RWPE1 (cell line): Measurements from ENCODE around the gene SSH3.

Experiments used
- CTCF ChIA-PET: fragments of 350-600 bp; sonication (Branson Sonifier 250); formaldehyde crosslinking; extraction: SDS; loops from one replicate; lab custom pipeline; 2021; lab: Yijun Ruan, JAX
- POLR2A ChIA-PET: fragments of 400-600 bp; formaldehyde crosslinking; extraction: SDS; loops from one replicate; lab custom pipeline; 2020; ENCODE audit warnings: antibody characterized with exemption; ENCODE audit not compliant: low non-redundant PET; lab: Yijun Ruan, JAX
- DNase-seq: peaks from one replicate; pipeline ENCODE4 v3.0.0; 2012; ENCODE audit warnings: low spot score
- H3K27ac ChIP-seq: fragments of 450-650 bp; 2 replicates; pipeline ENCODE4 v1.5.1; 2017
- CTCF ChIP-seq: fragments of 450-650 bp; conservative IDR thresholded peaks from 2 replicates; pipeline ENCODE4 v1.5.1; 2017; ENCODE audit warnings: low read depth, mild to moderate bottlenecking

SSH3 gene

GRCh38 chr11:67303132-67303834 is at the start of gene SSH3:
Gene SSH3, plus strand, starts transcription at chr11:67303530. Its CDS starts 96 bp downstream, at chr11:67303626.
- H3K27ac ChIP-seq: peak within 1 kb of the TSS; percentile 99
- TF ChIP-seq CTCF: no peak
- POLR2A ChIA-PET: interaction anchor here (0.6 to 2.1 kb wide), 9 partner anchors 9 to 811 kb away, joined by 3 to 7 read pairs (median 5); partner anchors contain the start of genes ANKRD13D and PPP1CA
- CTCF ChIA-PET: interaction anchor here (0.6 to 2.0 kb wide), 7 partner anchors 10 to 781 kb away, joined by 3 to 13 read pairs (median 3); partner anchors contain the start of gene ANKRD13D
- DNase-seq: peak; percentile 73

- DNase-seq: no peak
- peak overlapping the region; percentile 45 for H3K27ac ChIP-seq
- ChIA-PET CTCF (interaction anchor here (1.1 to 1.7 kb wide), 3 partner anchors 8 to 128 kb away, joined by 3 to 5 read pairs (median 3); no protein-coding TSS in a partner anchor), POLR2A (no interaction called here)
- no peak for TF ChIP-seq CTCF
These were observed 49.3 kb upstream of the SSH3 start for GRCh38 chr11:67253872-67254624.

GRCh38 chr11:67254798-67255197 is 48.5 kb upstream of the SSH3 start:
- peak overlapping the region; percentile 45 for H3K27ac ChIP-seq
- DNase-seq: no peak
- CTCF ChIA-PET: interaction anchor here (1.7 kb wide), 1 partner anchor 15 kb away, joined by 3 read pairs; no protein-coding TSS in a partner anchor
- no peak for TF ChIP-seq CTCF
- POLR2A ChIA-PET: no interaction called here

- POLR2A ChIA-PET: no interaction called here
- CTCF ChIA-PET: interaction anchor here (0.6 kb wide), 1 partner anchor 86 kb away, joined by 6 read pairs; no protein-coding TSS in a partner anchor
- H3K27ac ChIP-seq: peak overlapping the region; percentile 45
- no peak for TF ChIP-seq CTCF
- DNase-seq: no peak
These were observed 48.0 kb upstream of the SSH3 start for GRCh38 chr11:67255353-67255752.

- peak overlapping the region; percentile 45 for H3K27ac ChIP-seq
- CTCF ChIA-PET: interaction anchor here (0.6 to 0.7 kb wide), 2 partner anchors 16 to 86 kb away, joined by 6 to 8 read pairs; no protein-coding TSS in a partner anchor
- POLR2A ChIA-PET: no interaction called here
- TF ChIP-seq CTCF: no peak
- no peak for DNase-seq
These were observed 47.5 kb upstream of the SSH3 start for GRCh38 chr11:67255864-67256263.
